HG03159 (cell line): ENCODE data around the gene ENAH.

ENCODE experiments used
- ATAC-seq: cut with Tn5 transposase; IDR thresholded peaks from one replicate; pipeline ENCODE4 v1.9.1; 2021; ENCODE audit warnings: mild to moderate bottlenecking, moderate library complexity; ENCODE audit not compliant: unreplicated experiment

ENAH gene

GRCh38 chr1:225608014-225608796, 44.7 kb downstream of the ENAH start:
- no peak for ATAC-seq

GRCh38 chr1:225607355-225607754, 45.6 kb downstream of the ENAH start:
- ATAC-seq: no peak

GRCh38 chr1:225603538-225604354, 49.2 kb downstream of the ENAH start:
- no peak for ATAC-seq

- ATAC-seq: no peak
Measured at GRCh38 chr1:225602590-225603206, 50.2 kb downstream of the ENAH start.

GRCh38 chr1:225601902-225602589, 50.9 kb downstream of the ENAH start:
- no peak for ATAC-seq

GRCh38 chr1:225598847-225599246, 54.1 kb downstream of the ENAH start:
- ATAC-seq: no peak

GRCh38 chr1:225597926-225598575, 54.9 kb downstream of the ENAH start:
- no peak for ATAC-seq

GRCh38 chr1:225596736-225597135, 56.2 kb downstream of the ENAH start:
- ATAC-seq: no peak

- no peak for ATAC-seq
Measured at GRCh38 chr1:225595974-225596551, 56.9 kb downstream of the ENAH start.

- no peak for ATAC-seq
Measured at GRCh38 chr1:225595452-225595851, 57.5 kb downstream of the ENAH start.

GRCh38 chr1:225593414-225593813, 59.5 kb downstream of the ENAH start:
- ATAC-seq: no peak

GRCh38 chr1:225592362-225593025, 60.4 kb downstream of the ENAH start:
- no peak for ATAC-seq

- ATAC-seq: no peak
Measured at GRCh38 chr1:225587310-225587709, 65.6 kb downstream of the ENAH start.

- ATAC-seq: no peak
Measured at GRCh38 chr1:225581186-225581585, 71.7 kb downstream of the ENAH start.

- no peak for ATAC-seq
Measured at GRCh38 chr1:225580238-225581099, 72.5 kb downstream of the ENAH start.

- ATAC-seq: no peak
Measured at GRCh38 chr1:225578251-225578977, 74.5 kb downstream of the ENAH start.

- ATAC-seq: no peak
Measured at GRCh38 chr1:225577241-225577640, 75.7 kb downstream of the ENAH start.

GRCh38 chr1:225573216-225573615, 79.7 kb downstream of the ENAH start:
- ATAC-seq: no peak
